ENCODE results near the gene ELMOD3. TPM values are rescaled to one million over a fixed set of nuclear protein-coding genes. Genes with fewer than 3 reads are reported as not detected.

Gene ELMOD3
- total and polyA plus RNA-seq, 9 of the 15 experiments (the other 6 are each of a cell fraction or from before 2014, with no cell fraction given): 2.7 to 18.7 (median 11.6) TPM

GRCh38 chr2:85353876-85354285 lies 688 bp upstream of the ELMOD3 start (continued):
- TF ChIP-seq FOSL1 (tag; conservative IDR thresholded peaks at IDR 0.05): peak; percentile 75
- no peak for TF ChIP-seq RFX1 (IDR thresholded peaks at IDR 0.05)
- TF ChIP-seq ZBED1 (IDR thresholded peaks at IDR 0.05): no peak
- TF ChIP-seq ATF3 (IDR thresholded peaks at IDR 0.05): peak; percentile 49
- TF ChIP-seq ATF3 (CRISPR knock-in tag; conservative IDR thresholded peaks at IDR 0.05): no peak
- TF ChIP-seq ZNF384 (IDR thresholded peaks at IDR 0.05; ENCODE audit: low read depth, low read length): no peak
- TF ChIP-seq SIX5 (IDR thresholded peaks at IDR 0.05; ENCODE audit: borderline replicate concordance in 1 of 2, insufficient read depth in 1 of 2, low read depth in 1 of 2, low read length in 2 of 2): no peak
- no peak for TF ChIP-seq RNF219 (CRISPR knock-in tag; IDR thresholded peaks at IDR 0.05)
- no peak for TF ChIP-seq CHD7 (IDR thresholded peaks at IDR 0.05; ENCODE audit: low read depth, low read length)
- TF ChIP-seq CREB3L1 (IDR thresholded peaks at IDR 0.05; ENCODE audit: borderline replicate concordance, low read depth): no peak

All from K562 (cell line).